K562 (cell line): Measurements from ENCODE around the gene GYS1. TPM values are rescaled to one million over a fixed set of nuclear protein-coding genes. Genes with fewer than 3 reads are reported as not detected.

Experiments used
- BDP1 ChIP-seq: IDR thresholded peaks from 3 replicates; pipeline ENCODE4 v1.6.1; 2011; ENCODE audit not compliant: insufficient read length, insufficient read depth
- BRD9 ChIP-seq: fragments of 450-650 bp; IDR thresholded peaks from 2 replicates; pipeline ENCODE4 v1.6.1; 2018; ENCODE audit warnings: low read depth; ENCODE audit not compliant: partially characterized antibody
- EP300 ChIP-seq: IDR thresholded peaks from 2 replicates; pipeline ENCODE4 v1.6.1; 2012; ENCODE audit warnings: low read length, improper control_type of control experiment
- FOS ChIP-seq: IDR thresholded peaks from 3 replicates; pipeline ENCODE4 v1.6.1; 2011; ENCODE audit not compliant: insufficient read length; ENCODE audit errors: extremely low read depth
- HDAC2 ChIP-seq: fragments of 450-650 bp; IDR thresholded peaks from 2 replicates; pipeline ENCODE4 v1.6.1; 2016; ENCODE audit warnings: mild to moderate bottlenecking
- KLF13 ChIP-seq: fragments of 450-650 bp; IDR thresholded peaks from 2 replicates; pipeline ENCODE4 v1.6.1; 2016; ENCODE audit warnings: missing genetic modification characterization, low read depth, mild to moderate bottlenecking, missing compliant biosample characterization, moderate library complexity, borderline replicate concordance
- NFRKB ChIP-seq: fragments of 450-650 bp; IDR thresholded peaks from 2 replicates; pipeline ENCODE4 v1.6.1; 2016; ENCODE audit warnings: low read depth
- NR2C2 ChIP-seq, 2 experiments: fragments of 200-800 bp in 1 of 2; sonication (Bioruptor generic) in 1 of 2; sonication (generic) in 1 of 2; formaldehyde crosslinking in 1 of 2; IDR thresholded peaks; 2 replicates each; pipeline versions ENCODE4 v1.6.1 to v1.8.0; 2016 to 2022; ENCODE audit warnings: mild to moderate bottlenecking in 1 of 2, missing compliant biosample characterization in 1 of 2, missing genetic modification characterization in 1 of 2, missing genetic modification reagents in 1 of 2
- POLR2H ChIP-seq: IDR thresholded peaks from 2 replicates; pipeline ENCODE4 v1.6.1; 2016; ENCODE audit warnings: missing genetic modification characterization, low read depth, mild to moderate bottlenecking, control low read depth, missing compliant biosample characterization, moderate library complexity
- PREB ChIP-seq: sonication (generic); formaldehyde crosslinking; IDR thresholded peaks from 2 replicates; pipeline ENCODE4 v1.8.1; 2023; ENCODE audit warnings: mild to moderate bottlenecking, missing genetic modification reagents
- PTRF ChIP-seq: fragments of 450-650 bp; IDR thresholded peaks from 2 replicates; pipeline ENCODE4 v1.6.1; 2016; ENCODE audit warnings: mild to moderate bottlenecking, missing genetic modification characterization, missing compliant biosample characterization
- SRF ChIP-seq, 2 experiments: fragments of 250-450, 450-650 bp in 1 of 2; sonication (Bioruptor Pico) in 1 of 2; sonication (generic) in 1 of 2; formaldehyde crosslinking; IDR thresholded peaks; 2 replicates each; pipeline versions ENCODE4 v1.5.0 to v1.5.1; 2020 to 2022; ENCODE audit warnings: mild to moderate bottlenecking in 1 of 2, missing genetic modification reagents in 1 of 2
- SUPT5H ChIP-seq: fragments of 450-650 bp; IDR thresholded peaks from 2 replicates; pipeline ENCODE4 v1.6.1; 2016
- TARDBP ChIP-seq: fragments of 450-650 bp; IDR thresholded peaks from 2 replicates; pipeline ENCODE4 v1.6.1; 2016
- THRAP3 ChIP-seq: fragments of 450-650 bp; IDR thresholded peaks from 2 replicates; pipeline ENCODE4 v1.6.1; 2016; ENCODE audit warnings: mild to moderate bottlenecking, inconsistent platforms, borderline replicate concordance
- TRIM28 ChIP-seq: fragments of 450-650 bp; IDR thresholded peaks from 2 replicates; pipeline ENCODE4 v1.6.1; 2017
- ZBTB34 ChIP-seq: fragments of 250-450 bp; sonication (Bioruptor Pico); IDR thresholded peaks from 2 replicates; pipeline ENCODE4 v1.8.0; 2021; ENCODE audit warnings: mild to moderate bottlenecking, moderate library complexity
- ZC3H4 ChIP-seq: sonication (generic); formaldehyde crosslinking; IDR thresholded peaks from 2 replicates; pipeline ENCODE4 v1.9.0; 2021; ENCODE audit warnings: missing genetic modification reagents, borderline replicate concordance
- ZNF134 ChIP-seq: fragments of 250-450 bp; sonication (Bioruptor Pico); conservative IDR thresholded peaks from 2 replicates; pipeline ENCODE4 v1.4.0; 2020
- ZNF239 ChIP-seq: fragments of 250-450 bp; sonication (Bioruptor Pico); IDR thresholded peaks from 2 replicates; pipeline ENCODE4 v1.4.0; 2020; ENCODE audit warnings: mild to moderate bottlenecking
- ZNF75A ChIP-seq: fragments of 450-650 bp; formaldehyde crosslinking; IDR thresholded peaks from 2 replicates; pipeline ENCODE4 v1.4.0; 2020; ENCODE audit warnings: mild to moderate bottlenecking
- polyA plus RNA-seq, 8 experiments: library from polyadenylated mRNA; depleted of rRNA in 4 of 8; stranded (reverse) in 5 of 8; unstranded in 3 of 8; fragments of >200 nt; fragmentation: Nextera tagmentation in 2 of 8; fragmentation: Illumina TruSeq in 1 of 8; extraction: Ambion mirVana in 2 of 8; extraction: Trizol in 1 of 8; gene quantifications; 2 replicates each; pipeline versions ENCODE4 v1.2.1 to v1.2.3, GENCODE V29; 2011 to 2014; ENCODE audit warnings: inconsistent platforms in 1 of 8, missing spikeins in 1 of 8
- total RNA-seq, 7 experiments: library from RNA; depleted of rRNA in 6 of 7; stranded (reverse); fragments of >200 nt in 6 of 7; fragmentation: Illumina TruSeq in 2 of 7; extraction: Trizol in 2 of 7; gene quantifications; 2 replicates each; pipeline versions ENCODE4 v1.2.1 to v1.2.3, GENCODE V29; 2011 to 2021; ENCODE audit warnings: low replicate concordance in 1 of 7
- TF ChIP-seq, protein P1 (sequence below): fragments of 250-450 bp; sonication (Bioruptor Pico); IDR thresholded peaks from 2 replicates; pipeline ENCODE4 v1.4.0; 2020
- TF ChIP-seq, protein P2 (sequence below), 2 experiments: fragments of 450-650 bp; IDR thresholded peaks; 2 replicates each; pipeline ENCODE4 v1.6.1; 2016

Gene GYS1
- total and polyA plus RNA-seq, 9 of the 15 experiments (the other 6 are each of a cell fraction or from before 2014, with no cell fraction given), result 1.9 to 31.1 (median 15.2) TPM

DNA sequence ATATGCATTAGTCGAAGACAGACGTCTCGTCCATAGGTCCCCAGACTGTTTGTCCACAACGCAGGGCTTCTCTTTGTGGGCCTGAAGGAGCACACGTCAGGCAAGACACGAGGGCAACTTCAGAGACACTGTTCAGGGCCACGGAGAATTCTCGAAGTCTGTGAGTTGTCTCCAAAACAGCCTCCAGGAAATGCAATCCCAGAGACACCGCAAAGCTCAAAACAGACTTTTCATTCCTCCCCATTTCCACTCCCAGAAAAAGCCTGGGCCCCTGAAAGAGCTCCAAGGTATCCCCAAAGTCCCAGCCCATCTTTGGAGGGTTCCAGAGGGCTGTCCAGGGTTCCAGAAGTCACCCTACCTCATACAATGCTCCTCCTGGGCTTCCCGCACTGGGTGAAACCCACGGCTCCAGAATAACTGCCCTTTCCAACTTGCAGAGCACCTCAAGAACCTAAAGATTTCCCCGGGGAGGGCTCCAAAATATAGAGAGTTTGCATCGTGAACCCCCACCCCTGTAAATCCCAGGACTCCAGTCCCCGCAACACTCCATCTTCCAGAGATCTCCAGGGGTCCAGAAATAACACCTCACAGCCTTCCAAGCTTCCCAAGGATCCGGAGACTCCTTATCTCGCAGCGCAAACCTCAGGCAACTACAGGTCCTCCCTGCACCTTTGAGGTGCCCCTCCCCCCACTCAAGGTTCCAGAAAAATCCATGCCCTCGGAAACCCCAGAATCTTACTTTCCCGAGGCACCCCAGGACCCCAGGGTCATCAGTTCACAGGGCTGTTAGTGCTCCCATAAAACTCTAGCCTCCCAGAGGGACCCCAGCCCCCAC is 28.7 kb downstream of the GYS1 start (continued):
- TF ChIP-seq KLF13 (0 out of 2 replicates have a peak, but pooled peaks have one; percentile 23), ZBTB34 (CRISPR knock-in tag) (0 out of 2 replicates have a peak, but pooled peaks have one; percentile 13), HDAC2 (0 out of 2 replicates have a peak, but pooled peaks have one; percentile 15), PTRF (tag) (peak; percentile 4; the same call in 1 of the 2 replicates), NR2C2 (CRISPR knock-in tag; IDR thresholded peaks at IDR 0.05) (no peak), NR2C2 (tag; IDR thresholded peaks at IDR 0.05) (0 out of 2 replicates have a peak, but pooled peaks have one; percentile 50), SUPT5H (peak; percentile 1; the same call in 1 of the 2 replicates), BDP1 (no peak), TRIM28 (peak; percentile 42; the same call in 1 of the 2 replicates), ZNF75A (no peak), THRAP3 (0 out of 2 replicates have a peak, but pooled peaks have one; percentile 18), ZNF134 (CRISPR knock-in tag) (no peak), POLR2H (tag) (no peak), ZC3H4 (CRISPR knock-in tag) (peak; percentile 84; the same call in 1 of the 2 replicates), NFRKB (peak; percentile 82; the same call in 1 of the 2 replicates), FOS (no peak), SRF (CRISPR knock-in tag; IDR thresholded peaks at IDR 0.05) (no peak), PREB (CRISPR knock-in tag) (no peak), ZNF239 (CRISPR knock-in tag) (no peak), TARDBP (no peak), BRD9 (peak; percentile 89), EP300 (no peak)
- TF ChIP-seq, protein P1, sequence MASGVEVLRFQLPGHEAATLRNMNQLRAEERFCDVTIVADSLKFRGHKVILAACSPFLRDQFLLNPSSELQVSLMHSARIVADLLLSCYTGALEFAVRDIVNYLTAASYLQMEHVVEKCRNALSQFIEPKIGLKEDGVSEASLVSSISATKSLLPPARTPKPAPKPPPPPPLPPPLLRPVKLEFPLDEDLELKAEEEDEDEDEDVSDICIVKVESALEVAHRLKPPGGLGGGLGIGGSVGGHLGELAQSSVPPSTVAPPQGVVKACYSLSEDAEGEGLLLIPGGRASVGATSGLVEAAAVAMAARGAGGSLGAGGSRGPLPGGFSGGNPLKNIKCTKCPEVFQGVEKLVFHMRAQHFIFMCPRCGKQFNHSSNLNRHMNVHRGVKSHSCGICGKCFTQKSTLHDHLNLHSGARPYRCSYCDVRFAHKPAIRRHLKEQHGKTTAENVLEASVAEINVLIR (CRISPR knock-in tag), result no peak
- TF ChIP-seq, protein P2, sequence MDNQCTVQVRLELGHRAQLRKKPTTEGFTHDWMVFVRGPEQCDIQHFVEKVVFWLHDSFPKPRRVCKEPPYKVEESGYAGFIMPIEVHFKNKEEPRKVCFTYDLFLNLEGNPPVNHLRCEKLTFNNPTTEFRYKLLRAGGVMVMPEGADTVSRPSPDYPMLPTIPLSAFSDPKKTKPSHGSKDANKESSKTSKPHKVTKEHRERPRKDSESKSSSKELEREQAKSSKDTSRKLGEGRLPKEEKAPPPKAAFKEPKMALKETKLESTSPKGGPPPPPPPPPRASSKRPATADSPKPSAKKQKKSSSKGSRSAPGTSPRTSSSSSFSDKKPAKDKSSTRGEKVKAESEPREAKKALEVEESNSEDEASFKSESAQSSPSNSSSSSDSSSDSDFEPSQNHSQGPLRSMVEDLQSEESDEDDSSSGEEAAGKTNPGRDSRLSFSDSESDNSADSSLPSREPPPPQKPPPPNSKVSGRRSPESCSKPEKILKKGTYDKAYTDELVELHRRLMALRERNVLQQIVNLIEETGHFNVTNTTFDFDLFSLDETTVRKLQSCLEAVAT (IDR thresholded peaks at IDR 0.05), result peak; percentile 41 to 71; a peak in 3 of 4 replicates
